ENCODE results near the gene FAM47E. TPM values are rescaled to one million over a fixed set of nuclear protein-coding genes. Genes with fewer than 3 reads are reported as not detected.
"Not testable (repeated sequence)": the region's sequence is repeated elsewhere in the genome, so short reads cannot be mapped to it uniquely, and the experiment has no call there.

FAM47E gene
- total RNA-seq, 1 donor from 2014 or later: 9.6 TPM

- no peak for DNase-seq (ENCODE audit: low spot score)
These were observed 27.4 kb upstream of the FAM47E start for GRCh38 chr4:76224171-76224570.

- DNase-seq (ENCODE audit: low spot score): no peak
These were observed 25.1 kb upstream of the FAM47E start for GRCh38 chr4:76226418-76226817.

GRCh38 chr4:76232681-76233080 lies 18.8 kb upstream of the FAM47E start:
- no peak for DNase-seq (ENCODE audit: low spot score)

GRCh38 chr4:76233083-76233482 lies 18.4 kb upstream of the FAM47E start:
- no peak for DNase-seq (ENCODE audit: low spot score)

- DNase-seq (ENCODE audit: low spot score): no peak
These were observed 18.0 kb upstream of the FAM47E start for GRCh38 chr4:76233529-76233928.

GRCh38 chr4:76233967-76234678 lies 17.4 kb upstream of the FAM47E start:
- no peak for DNase-seq (ENCODE audit: low spot score)

GRCh38 chr4:76234679-76235044 lies 16.9 kb upstream of the FAM47E start:
- DNase-seq (ENCODE audit: low spot score): no peak

- no peak for DNase-seq (ENCODE audit: low spot score)
These were observed 16.1 kb upstream of the FAM47E start for GRCh38 chr4:76235407-76235806.

- DNase-seq (ENCODE audit: low spot score): no peak
These were observed 15.6 kb upstream of the FAM47E start for GRCh38 chr4:76235915-76236314.

GRCh38 chr4:76238236-76238635 lies 13.3 kb upstream of the FAM47E start:
- DNase-seq (ENCODE audit: low spot score): no peak

- DNase-seq (ENCODE audit: low spot score): no peak
These were observed 12.8 kb upstream of the FAM47E start for GRCh38 chr4:76238701-76239100.

- no peak for DNase-seq (ENCODE audit: low spot score)
These were observed 11.3 kb upstream of the FAM47E start for GRCh38 chr4:76240236-76240635.

- not testable (repeated sequence) for DNase-seq (ENCODE audit: low spot score)
These were observed 7.6 kb upstream of the FAM47E start for GRCh38 chr4:76243877-76244276.

GRCh38 chr4:76246025-76246424 lies 5.5 kb upstream of the FAM47E start:
- DNase-seq (ENCODE audit: low spot score): no peak

GRCh38 chr4:76246852-76247251 lies 4.7 kb upstream of the FAM47E start:
- DNase-seq (ENCODE audit: low spot score): no peak

GRCh38 chr4:76250962-76251361 lies 559 bp upstream of the FAM47E start:
- DNase-seq (ENCODE audit: low spot score): no peak

- DNase-seq (ENCODE audit: low spot score): no peak
These were observed 741 bp downstream of the FAM47E start for GRCh38 chr4:76252271-76252653.

GRCh38 chr4:76253511-76253910 lies 2.0 kb downstream of the FAM47E start:
- DNase-seq (ENCODE audit: low spot score): no peak

- no peak for DNase-seq (ENCODE audit: low spot score)
These were observed 4.5 kb downstream of the FAM47E start for GRCh38 chr4:76256032-76256431.

- no peak for DNase-seq (ENCODE audit: low spot score)
These were observed 5.4 kb downstream of the FAM47E start for GRCh38 chr4:76256968-76257367.

- no peak for DNase-seq (ENCODE audit: low spot score)
These were observed 6.3 kb downstream of the FAM47E start for GRCh38 chr4:76257824-76258223.

- DNase-seq (ENCODE audit: low spot score): no peak
These were observed 9.1 kb downstream of the FAM47E start for GRCh38 chr4:76260571-76260970.

GRCh38 chr4:76265631-76266218 lies 14.2 kb downstream of the FAM47E start:
- DNase-seq (ENCODE audit: low spot score): no peak

GRCh38 chr4:76266627-76267026 lies 15.1 kb downstream of the FAM47E start:
- DNase-seq (ENCODE audit: low spot score): no peak

Data from ureter (tissue), 1 donor.